ENCODE data around the gene PRDX5. TPM values are rescaled to one million over a fixed set of nuclear protein-coding genes. Genes with fewer than 3 reads are reported as not detected.

The PRDX5 gene
- total RNA-seq, 1 experiment from 2014 or later = 267 TPM

- ATAC-seq (no peak), DNase-seq (ENCODE audit: low read depth, low spot score) (no peak)
- H3K36me3 ChIP-seq (ENCODE audit: control insufficient read depth in 1 of 2, insufficient read depth in 2 of 2, low read length in 2 of 2) = no peaks in the 10 kb centered on the region
- H3K9ac ChIP-seq (ENCODE audit: low read length) = no peak overlapping the region
- no TSS peak for BruUV-seq (replicated peaks)
- H3K9me2 ChIP-seq (ENCODE audit: insufficient read depth) = no peaks in the 10 kb centered on the region
- H3K27me3 ChIP-seq (ENCODE audit: insufficient read depth, low read length) = no peaks in the 10 kb centered on the region
- peaks cover 28 to 47% of the 10 kb centered on the region in 2 experiments for H3K4me1 ChIP-seq (ENCODE audit: control insufficient read depth in 1 of 2, insufficient read depth in 2 of 2, low read length in 2 of 2)
- POLR2A ChIA-PET = interaction anchor here (1.1 to 1.6 kb wide), 4 partner anchors 12 to 84 kb away, joined by 4 to 8 read pairs (median 6); partner anchors contain the start of genes PRDX5 and TRMT112
- TF ChIP-seq ZFX (IDR thresholded peaks at IDR 0.05) (no peak), TCF7L2 (IDR thresholded peaks at IDR 0.05; ENCODE audit: borderline replicate concordance, extremely low read depth, insufficient read depth, insufficient read length) (no peak), SIN3A (IDR thresholded peaks at IDR 0.05; ENCODE audit: low read depth) (no peak), SRF (IDR thresholded peaks at IDR 0.05; ENCODE audit: low read depth) (no peak), REST (IDR thresholded peaks at IDR 0.05; ENCODE audit: low read depth) (no peak), FOSL1 (IDR thresholded peaks at IDR 0.05; ENCODE audit: low read depth) (no peak), ZBTB33 (IDR thresholded peaks at IDR 0.05; ENCODE audit: extremely low read depth, insufficient replicate concordance, low read length) (no peak), ATF3 (IDR thresholded peaks at IDR 0.05) (no peak), MAX (IDR thresholded peaks at IDR 0.05) (no peak), RAD21 (IDR thresholded peaks at IDR 0.05; ENCODE audit: low read depth) (no peak), CEBPB (IDR thresholded peaks at IDR 0.05; ENCODE audit: low read depth) (no peak), EZH2phosphoT487 (IDR thresholded peaks at IDR 0.05; ENCODE audit: borderline replicate concordance) (no peak), EGR1 (IDR thresholded peaks at IDR 0.05; ENCODE audit: low read depth) (no peak), YY1 (IDR thresholded peaks at IDR 0.05; ENCODE audit: extremely low read depth, insufficient replicate concordance, low read depth, low read length) (no peak), SP1 (IDR thresholded peaks at IDR 0.05; ENCODE audit: low read depth) (no peak), ELF1 (IDR thresholded peaks at IDR 0.05; ENCODE audit: borderline replicate concordance, low read depth) (no peak), ZNF274 (IDR thresholded peaks at IDR 0.05; ENCODE audit: low read depth, low read length) (no peak), CTCF (IDR thresholded peaks at IDR 0.05 in 2 of 3, conservative IDR thresholded peaks at IDR 0.05 in 1 of 3; ENCODE audit: borderline replicate concordance in 1 of 3, insufficient read depth in 1 of 3, low read depth in 2 of 3, low read length in 2 of 3) (no peak)
- no peak overlapping the region for H3K4me2 ChIP-seq (ENCODE audit: low read length)
- CTCF ChIA-PET = interaction anchor here (1.1 to 6.2 kb wide), 13 partner anchors 12 to 297 kb away, joined by 4 to 92 read pairs (median 13); partner anchors contain the start of genes ESRRA, PRDX5, STIP1 and TRMT112
- no peaks in the 10 kb centered on the region for H3K9me3 ChIP-seq (ENCODE audit: control insufficient read depth in 1 of 2, insufficient read depth in 1 of 2, low read depth in 1 of 2, low read length in 2 of 2)
- H2AFZ ChIP-seq (ENCODE audit: low read depth, low read length, poor library complexity, severe bottlenecking) = no peak overlapping the region
- H3K79me2 ChIP-seq (ENCODE audit: insufficient read depth, low read length) = no peaks in the 10 kb centered on the region; the same call in 1 of the 2 replicates
- H3K27ac ChIP-seq (ENCODE audit: low read depth, low read length) = no peak overlapping the region; the same call in 1 of the 2 replicates
- no peak overlapping the region for H3K4me3 ChIP-seq (replicated peaks in 1 of 2; ENCODE audit: low read depth in 1 of 2, low read length in 2 of 2)
- intact Hi-C loops (cut with micrococcal nuclease) = no loop called here
- no peaks in the 10 kb centered on the region for H4K20me1 ChIP-seq (ENCODE audit: insufficient read depth)
- RAD21 ChIA-PET (ENCODE audit: low non-redundant PET in 1 of 2, low total read pairs in 2 of 2, uncharacterized antibody in 2 of 2, unreplicated experiment in 2 of 2) = interaction anchor here (0.7 to 1.9 kb wide), 4 partner anchors 36 to 169 kb away, joined by 3 to 13 read pairs (median 4); partner anchors contain the start of genes PRDX5 (in 2 of the 2), TRMT112 (in 2 of the 2) and ESRRA (in 1 of the 2)
Observed at GRCh38 chr11:64353715-64354506, 36.0 kb downstream of the PRDX5 start.

Measured in HCT116 (cell line).